ENCODE measurements around the gene RYR3.
"Not testable (repeated sequence)": the region's sequence is repeated elsewhere in the genome, so short reads cannot be mapped to it uniquely, and the experiment has no call there.

The RYR3 gene

DNA sequence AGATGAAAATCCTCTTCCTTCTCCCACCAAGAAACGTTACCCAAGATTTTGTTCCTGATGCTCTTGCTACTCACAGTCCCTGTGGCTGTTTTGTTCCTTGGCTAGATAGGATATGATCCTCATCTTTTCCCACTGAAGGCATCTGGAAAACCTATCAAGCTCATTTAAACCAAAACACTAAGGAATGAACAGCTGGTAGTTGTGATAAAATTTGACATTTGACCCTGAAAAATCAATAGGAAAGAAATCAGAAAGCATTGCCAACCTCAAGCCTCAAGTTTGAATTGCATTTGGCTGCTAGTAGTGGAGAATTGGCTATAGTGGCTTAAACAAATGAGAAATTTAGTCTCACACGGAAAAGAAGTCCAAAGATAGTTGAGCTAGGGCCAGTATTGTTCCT, 486.9 kb downstream of the RYR3 start:
- no peak for DNase-seq

DNA sequence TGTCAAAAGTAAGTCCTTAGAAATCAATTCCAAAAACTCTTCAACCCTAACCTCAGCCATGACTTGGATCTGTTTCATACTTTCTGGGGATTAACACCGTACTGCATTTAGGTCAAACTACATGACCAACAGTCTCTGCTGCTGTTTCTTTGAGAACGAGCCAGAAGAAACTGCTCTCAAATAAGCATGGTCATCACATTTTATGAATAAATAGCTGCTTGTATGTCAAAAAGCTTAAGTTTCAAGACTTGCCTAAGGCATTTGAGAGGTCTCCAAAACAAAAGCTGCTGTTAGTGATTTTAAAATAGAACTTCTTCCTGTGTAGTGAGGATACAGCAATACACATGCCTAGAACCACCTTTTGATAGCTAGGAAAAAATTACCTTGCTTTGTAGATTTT, 491.2 kb downstream of the RYR3 start:
- DNase-seq = no peak

DNA sequence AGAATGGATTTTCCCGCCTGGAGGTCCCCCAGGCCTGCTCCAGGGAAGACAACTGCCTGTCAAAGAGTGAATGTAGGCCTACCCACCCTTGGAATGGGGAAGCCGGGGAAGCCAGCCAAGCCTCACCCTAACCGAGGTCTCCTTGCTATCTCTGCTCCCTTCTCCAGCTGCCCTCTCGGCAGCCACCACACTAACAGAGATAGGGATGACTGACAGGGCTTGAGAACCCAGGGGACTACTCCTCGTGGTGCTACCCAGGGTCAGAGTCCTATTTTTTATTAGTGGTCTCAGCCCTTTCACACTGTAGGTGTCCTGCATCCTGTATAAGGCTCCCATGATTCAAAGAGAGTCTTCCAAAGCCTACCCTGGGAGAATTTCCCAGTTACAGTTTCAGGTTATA, 496.9 kb downstream of the RYR3 start:
- no peak for DNase-seq

DNA sequence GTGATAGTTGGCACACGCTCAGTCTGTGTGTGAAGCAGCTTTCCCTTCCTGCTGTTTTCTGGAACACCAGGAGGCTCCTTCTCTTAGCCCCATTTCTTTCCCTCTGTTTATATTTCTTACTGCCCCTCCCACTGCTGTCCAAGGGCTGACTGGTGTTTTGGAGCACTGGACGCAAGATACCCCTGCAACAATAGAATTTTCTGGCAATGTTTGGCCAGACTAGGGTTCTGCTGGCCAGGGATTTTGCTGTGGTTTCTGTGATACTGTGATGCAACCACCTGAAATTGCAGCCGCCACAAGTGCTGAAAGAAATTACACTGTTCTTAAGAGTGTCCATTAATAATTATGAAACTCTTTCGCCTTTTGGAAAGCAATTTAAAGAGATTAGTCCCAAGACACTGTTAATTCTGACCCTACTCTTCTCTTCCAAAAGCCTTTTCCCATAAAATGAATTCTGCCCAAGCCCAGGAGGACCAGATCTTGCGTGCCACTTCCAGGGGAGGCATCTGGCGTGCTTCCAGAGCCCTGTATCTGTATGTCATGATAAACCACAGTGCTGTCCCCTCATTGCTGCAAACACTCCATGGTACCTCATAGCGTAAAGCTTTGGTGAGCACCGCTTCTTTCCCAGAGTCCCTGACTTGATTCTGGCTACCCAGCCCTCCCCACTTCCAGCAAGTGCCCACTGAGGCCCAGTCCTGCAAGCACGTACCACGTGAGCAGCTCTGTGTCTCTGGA, 498.1 kb downstream of the RYR3 start:
- no peak for DNase-seq

DNA sequence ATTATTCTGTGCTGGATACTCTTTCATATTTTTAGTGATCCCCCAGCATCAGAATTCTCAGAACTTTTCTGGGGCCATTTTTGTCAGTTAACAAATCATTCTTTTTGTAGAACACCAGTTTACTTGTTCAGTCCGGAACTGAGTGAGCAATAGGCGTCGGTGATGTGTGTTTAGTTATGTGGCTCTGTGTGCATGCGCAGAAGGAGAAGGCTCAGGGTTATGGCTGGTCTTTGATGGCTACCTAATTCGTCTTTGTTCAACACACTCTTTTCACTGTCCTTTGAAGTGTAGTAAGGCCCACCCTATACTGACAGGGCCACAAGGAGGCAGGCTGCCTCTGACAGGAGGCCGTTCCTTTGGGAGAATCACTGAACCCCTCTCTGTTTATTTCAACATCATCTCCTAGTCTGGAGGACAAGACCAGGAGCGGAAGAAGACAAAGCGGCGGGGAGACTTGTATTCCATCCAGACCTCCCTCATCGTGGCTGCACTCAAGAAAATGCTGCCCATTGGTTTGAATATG, 499.4 kb downstream of the RYR3 start:
- DNase-seq = no peak

DNA sequence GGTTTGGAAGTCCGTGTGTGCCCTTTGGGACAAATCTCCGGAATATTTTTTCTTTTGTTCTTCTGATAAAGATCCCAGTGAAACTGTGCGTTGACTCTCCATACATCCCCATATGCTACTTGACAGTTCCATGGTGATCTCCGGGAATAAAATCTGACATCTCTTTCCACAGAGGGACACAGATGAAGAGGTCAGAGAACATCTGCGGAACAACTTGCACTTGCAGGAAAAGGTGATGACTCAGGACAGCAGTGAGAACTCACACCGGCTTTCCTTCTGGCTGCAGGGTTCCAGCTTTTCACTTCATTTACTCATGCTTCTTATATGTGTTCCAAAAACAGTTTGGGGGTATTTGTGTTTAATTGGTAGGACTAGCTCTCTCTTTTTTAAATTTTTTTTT, 500.0 kb downstream of the RYR3 start:
- DNase-seq = no peak

DNA sequence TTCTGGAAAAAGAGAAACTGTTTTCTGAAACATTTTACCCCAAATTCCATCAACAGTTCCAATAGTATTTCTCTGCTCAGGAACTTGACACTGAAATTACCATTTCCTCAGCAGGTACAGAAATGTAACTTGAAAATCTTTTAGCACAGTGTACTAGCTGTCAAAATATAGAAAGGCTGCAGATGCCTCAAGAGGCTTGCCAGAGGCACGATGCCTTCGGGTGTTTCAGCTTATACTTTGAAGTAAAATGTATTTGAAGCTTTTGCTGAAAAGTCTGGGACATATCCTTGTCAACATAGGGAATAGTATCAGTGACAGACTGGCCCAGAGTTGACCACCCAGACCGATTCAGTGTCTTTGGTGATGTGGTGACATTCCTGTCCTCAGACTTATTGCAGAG, 503.1 kb downstream of the RYR3 start:
- no peak for DNase-seq

DNA sequence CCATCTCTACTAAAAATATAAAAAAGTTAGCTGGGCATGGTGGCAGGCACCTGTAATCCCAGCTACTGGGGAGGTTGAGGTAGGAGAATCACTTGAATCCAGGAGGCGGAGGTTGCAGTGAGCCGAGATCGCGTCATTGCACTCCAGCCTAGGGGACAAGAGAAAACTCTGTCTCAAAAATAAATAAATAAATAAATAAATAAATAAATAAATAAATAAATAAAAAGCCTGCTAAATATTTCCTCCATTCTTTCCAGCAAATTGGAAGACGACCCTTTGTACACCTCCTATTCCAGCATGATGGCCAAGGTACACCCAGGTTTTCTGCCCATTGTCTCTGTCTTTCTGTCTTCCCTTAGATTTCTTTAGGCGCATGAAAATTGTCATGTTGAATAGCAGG, 508.7 kb downstream of the RYR3 start:
- not testable (repeated sequence) for DNase-seq

- DNase-seq = no peak
Measured at GRCh38 chr15:33822479-33822878, 511.7 kb downstream of the RYR3 start.

- DNase-seq = no peak
Measured at GRCh38 chr15:33823119-33823518, 512.4 kb downstream of the RYR3 start.

- DNase-seq = no peak
Measured at GRCh38 chr15:33825453-33825852, 514.7 kb downstream of the RYR3 start.

- no peak for DNase-seq
Measured at GRCh38 chr15:33826201-33826600, 515.4 kb downstream of the RYR3 start.

DNA sequence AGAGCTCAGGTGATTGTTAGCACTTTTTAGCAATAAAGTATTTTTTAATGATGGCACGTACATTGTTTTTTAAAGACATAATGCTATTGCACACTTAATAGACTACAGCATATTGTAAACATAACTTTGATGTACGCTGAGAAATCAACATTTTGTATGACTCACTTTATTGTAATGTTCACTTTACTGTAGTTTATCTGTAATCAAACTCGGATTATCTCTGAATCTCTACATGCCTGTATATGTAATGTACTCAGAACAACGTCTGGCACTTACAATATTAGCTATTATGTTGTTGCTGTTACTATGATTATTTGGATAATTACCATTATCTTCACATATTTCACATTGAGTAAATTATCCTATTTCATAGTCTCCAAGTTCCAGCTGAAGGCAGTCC, 519.6 kb downstream of the RYR3 start:
- no peak for DNase-seq

DNA sequence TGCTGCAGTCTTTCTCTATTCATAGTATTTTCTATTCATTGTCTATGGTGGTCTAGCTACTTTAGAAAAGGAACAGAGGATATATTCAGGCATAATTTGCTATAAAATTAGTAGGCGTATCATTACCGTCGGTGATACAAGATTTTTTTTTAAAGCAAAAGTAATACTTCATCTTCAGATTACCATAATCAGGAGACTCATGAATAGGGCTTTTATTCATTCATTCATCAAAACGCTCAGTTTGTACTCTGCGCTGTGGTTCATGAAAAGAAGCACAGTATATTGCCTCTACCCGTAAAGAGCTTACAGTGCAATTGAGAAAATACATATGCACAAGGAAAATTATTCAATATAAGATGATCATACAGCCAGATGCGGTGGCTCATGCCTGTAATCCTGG, 520.9 kb downstream of the RYR3 start:
- no peak for DNase-seq

DNA sequence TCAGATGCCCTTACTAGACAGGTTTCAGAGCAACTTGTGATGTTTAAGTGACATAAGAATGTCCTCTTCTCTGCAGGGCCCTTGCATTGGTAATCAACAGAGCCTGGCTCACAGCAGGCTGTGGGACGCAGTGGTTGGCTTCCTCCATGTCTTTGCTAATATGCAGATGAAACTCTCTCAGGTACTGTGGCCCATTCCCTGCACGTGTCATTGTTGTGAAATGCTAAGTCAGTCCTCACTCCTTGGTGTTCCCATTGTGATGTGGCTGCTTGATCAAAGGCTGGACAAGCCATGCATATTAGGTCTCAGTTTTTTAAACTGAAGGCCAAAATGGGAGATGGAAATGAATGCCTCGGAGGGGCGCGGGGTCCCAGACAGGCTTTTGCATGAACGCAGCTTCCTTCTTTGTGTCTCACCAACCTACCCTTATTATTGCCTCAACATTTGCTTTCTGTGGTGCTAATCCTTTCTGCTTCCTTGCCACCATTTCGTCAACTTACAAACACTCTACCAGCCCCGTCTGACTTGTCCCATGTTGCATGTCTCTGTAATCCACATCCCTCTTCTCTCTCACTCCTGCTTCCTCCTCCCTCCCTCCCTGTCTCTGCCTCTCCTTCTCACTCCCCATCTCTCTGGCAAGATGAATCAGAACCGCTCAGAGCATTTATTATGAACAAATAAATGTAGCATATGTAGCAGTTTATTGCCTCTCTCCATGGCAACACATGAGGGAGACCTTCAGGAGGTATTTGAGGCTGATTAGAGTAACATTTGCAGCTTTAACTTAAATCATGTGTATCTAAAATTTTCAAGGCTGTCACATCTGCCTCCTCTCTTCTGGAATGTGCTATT, 524.4 kb downstream of the RYR3 start:
- no peak for DNase-seq

GRCh38 chr15:33837294-33837693, 526.5 kb downstream of the RYR3 start:
- DNase-seq = no peak

GRCh38 chr15:33839540-33839939, 528.8 kb downstream of the RYR3 start:
- no peak for DNase-seq

- DNase-seq = no peak
Measured at GRCh38 chr15:33840615-33841014, 529.8 kb downstream of the RYR3 start.

DNA sequence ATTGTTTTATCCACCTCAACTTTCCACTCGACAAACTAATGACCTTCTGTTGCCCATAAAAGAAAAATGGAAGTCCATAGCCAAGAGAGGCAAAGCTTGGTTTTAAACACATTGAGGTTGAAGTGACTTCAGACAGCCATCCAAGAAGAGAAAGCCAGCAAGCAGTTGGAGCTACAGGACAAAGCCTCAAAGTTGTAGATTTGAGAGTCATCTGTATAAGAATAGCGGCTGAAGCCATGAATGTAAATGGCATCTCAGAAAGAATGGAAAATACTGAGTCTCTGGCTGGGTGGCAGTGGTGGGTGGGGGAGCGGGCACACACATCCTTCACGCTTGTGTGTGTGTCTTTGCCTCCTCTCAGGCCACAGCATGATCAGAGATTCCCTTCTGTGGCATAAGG, 533.4 kb downstream of the RYR3 start:
- DNase-seq = no peak

DNA sequence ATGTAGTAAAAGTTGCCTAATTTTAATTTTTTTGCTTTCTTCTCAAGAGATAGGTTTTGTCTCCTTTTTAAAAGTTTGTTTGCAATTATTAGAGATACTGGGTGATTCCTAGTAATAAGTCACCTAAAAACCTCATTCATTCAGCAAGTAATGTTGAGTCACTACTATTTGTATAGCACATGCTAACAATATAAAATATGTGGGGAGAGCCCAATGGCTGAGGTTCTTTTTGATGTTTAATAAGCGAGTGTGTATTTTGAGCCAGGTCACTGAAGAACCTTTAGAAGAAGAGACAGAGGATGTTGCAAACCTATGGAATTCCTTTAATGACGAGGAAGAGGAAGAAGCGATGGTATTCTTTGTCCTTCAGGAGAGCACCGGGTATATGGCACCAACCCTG, 533.8 kb downstream of the RYR3 start:
- no peak for DNase-seq

GRCh38 chr15:33846142-33846541, 535.4 kb downstream of the RYR3 start:
- no peak for DNase-seq

DNA sequence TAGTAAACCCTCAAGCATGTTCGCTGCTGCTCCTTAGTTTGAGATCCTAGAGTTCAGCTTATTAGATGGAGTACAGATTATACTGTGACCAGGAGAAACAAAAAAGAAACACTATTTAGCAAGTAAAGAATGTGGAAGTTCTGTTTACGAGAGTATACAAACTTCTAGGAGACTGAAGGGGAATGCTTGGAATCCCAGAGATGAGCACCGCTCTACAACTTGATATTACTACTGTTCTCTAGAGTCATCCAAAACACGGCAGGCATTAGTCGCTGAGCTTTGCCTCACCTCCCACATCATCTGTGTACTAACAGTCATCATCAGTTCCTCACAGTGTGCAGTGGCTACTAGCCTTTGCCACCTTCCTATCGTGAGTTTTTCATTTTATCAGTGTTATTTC, 536.1 kb downstream of the RYR3 start:
- no peak for DNase-seq

- no peak for DNase-seq
Measured at GRCh38 chr15:33848011-33848410, 537.2 kb downstream of the RYR3 start.

DNA sequence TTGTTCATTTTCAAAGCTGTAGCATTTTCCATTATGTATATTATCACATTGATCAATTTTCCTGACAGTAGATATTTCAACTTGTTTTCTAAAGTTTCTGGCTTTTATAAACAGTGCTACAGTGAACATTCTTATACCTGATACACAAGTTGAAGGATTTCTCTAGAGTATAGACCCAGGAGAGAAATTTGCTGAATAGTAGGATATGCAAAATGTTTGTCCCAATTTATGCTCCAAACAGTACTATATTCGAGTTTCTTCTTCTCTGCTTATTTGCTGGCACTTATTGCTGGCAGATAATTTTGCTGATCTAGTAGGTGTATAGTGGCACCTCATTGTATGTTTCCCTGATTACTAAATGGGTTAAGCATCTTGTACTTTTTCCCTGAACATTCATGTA, 540.3 kb downstream of the RYR3 start:
- no peak for DNase-seq
